NCI-H460 (cell line): ENCODE data around the gene PDE4A. TPM values are rescaled to one million over a fixed set of nuclear protein-coding genes. Genes with fewer than 3 reads are reported as not detected.
"Not testable (repeated sequence)": the region's sequence is repeated elsewhere in the genome, so short reads cannot be mapped to it uniquely, and the experiment has no call there.

Experiments used
- DNase-seq: peaks from one replicate; pipeline ENCODE4 v3.0.0-alpha.2; 2016; ENCODE audit warnings: low read depth; ENCODE audit errors: extremely low read depth
- total RNA-seq: library from RNA; depleted of rRNA; stranded (reverse); fragments of >200 nt; shearing (Covaris generic); gene quantifications from 2 replicates; pipeline ENCODE4 v1.2.3, GENCODE V29; 2014

PDE4A gene
- total RNA-seq, 1 experiment from 2014 or later, result 2.1 TPM

DNA sequence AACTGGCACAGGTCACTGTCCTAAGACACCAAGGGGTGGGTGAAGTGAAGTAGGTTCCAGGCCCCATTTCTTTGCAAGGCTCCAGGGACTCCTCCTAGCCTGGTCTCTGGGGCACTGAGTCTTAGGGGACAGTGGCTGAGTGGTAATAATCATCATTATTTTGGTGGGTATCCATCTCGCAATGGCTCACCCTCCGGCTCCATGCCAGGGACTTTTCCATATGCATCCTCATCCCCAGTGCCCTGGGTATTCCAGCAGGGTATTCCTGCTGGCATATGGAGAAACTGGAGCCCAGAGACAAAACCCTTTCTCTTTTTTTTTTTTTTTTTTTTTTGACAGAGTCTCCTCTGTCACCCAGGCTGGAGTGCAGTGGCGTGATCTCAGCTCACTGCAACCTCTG lies 2.5 kb downstream of the PDE4A start:
- no peak for DNase-seq

DNA sequence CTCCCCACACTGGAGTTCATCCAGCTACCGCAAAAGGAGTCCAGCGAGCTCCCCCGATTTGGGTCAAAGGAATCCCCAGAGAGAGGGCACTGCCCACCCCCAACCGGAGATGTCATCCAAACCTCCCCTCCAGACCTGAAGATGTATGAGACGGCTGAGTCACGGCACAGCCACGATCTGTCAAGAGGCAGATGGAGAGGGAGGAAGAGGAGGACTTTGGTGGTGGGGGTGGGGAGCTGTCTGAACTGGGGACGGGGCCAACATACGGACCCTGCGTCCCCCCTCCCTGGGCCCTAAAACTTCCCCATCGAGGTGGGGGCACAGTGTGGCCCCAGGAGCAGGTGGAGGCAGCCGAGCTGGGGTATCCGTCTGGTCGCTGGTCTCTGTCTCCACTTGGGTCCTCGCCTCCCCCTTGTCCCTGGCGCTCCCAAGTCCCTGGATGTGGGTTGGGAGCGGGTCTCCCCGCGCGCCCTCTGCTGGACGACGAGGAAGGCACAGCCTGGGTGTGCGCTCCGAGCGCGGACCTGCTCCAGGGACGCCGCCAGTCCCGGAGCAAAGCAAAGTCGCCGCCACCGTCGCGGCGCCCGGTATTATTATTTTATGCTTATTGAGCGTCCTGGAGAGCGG lies 3.8 kb downstream of the PDE4A start:
- DNase-seq, result peak; percentile 70

DNA sequence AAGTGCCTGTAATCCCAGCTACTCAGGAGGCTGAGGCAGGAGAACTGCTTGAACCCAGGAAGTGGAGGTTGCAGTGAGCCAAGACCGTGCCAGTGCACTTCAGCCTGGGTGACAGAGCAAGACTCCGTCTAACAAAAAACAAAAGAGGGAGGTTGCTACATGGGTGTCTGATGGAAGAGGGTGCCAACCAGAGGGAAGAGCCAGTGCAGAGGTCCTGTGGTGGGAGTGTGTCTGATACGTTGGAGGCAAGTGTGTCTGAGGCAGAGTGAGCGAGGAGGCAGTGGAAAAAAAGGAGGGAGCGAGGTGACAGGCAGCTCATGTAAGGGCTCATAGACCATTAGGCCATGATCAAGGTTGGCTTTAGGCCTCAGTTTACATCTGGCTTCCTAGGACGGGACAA lies 6.8 kb downstream of the PDE4A start:
- no peak for DNase-seq

DNA sequence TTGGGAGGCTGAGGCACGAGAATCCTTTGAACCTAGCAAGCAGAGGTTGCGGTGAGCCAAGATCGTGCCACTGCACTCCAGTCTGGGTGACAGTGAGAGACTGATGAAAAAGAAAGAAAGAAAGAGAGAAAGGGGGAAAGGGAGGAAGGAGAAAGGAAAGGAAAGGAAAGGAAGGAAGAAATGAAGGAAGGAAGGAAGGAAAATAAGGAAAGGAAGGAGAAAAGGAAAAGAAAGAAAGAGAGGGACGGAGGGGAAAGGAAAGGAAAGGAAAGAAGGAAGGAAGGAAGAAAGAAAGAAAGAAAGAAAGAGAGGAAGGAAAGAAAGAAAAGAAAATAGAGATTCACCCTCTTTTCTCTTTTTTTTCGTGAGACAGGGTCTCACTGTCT lies 8.7 kb downstream of the PDE4A start:
- DNase-seq, result no peak

DNA sequence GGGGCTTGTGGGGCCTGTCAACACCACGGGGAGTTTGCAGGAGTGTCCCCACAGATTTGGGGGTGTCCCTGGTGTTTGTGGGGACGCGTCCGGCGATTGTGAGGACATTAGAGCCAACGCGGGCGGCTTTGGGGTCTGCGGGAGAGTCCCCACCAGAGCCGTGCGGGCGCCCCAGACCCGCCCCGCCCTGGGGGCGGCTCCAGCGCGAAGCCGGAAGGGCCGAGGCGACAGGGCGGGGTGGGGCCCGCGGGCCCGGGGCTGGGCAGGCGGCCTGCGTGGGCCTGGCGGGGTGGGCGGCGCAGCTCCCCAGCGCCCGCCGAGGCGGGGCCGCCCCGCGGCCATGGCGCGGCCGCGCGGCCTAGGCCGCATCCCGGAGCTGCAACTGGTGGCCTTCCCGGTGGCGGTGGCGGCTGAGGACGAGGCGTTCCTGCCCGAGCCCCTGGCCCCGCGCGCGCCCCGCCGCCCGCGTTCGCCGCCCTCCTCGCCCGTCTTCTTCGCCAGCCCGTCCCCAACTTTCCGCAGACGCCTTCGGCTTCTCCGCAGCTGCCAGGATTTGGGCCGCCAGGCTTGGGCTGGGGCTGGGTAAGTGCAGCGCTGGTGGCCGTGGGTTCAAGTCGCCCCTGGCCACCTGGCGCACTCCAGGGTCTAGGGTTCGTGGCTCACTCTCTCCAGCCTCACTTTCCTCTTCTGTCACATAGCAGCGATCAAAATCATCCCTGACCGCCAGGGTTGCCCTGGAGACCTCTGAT lies 10.3 kb downstream of the PDE4A start:
- no peak for DNase-seq

DNA sequence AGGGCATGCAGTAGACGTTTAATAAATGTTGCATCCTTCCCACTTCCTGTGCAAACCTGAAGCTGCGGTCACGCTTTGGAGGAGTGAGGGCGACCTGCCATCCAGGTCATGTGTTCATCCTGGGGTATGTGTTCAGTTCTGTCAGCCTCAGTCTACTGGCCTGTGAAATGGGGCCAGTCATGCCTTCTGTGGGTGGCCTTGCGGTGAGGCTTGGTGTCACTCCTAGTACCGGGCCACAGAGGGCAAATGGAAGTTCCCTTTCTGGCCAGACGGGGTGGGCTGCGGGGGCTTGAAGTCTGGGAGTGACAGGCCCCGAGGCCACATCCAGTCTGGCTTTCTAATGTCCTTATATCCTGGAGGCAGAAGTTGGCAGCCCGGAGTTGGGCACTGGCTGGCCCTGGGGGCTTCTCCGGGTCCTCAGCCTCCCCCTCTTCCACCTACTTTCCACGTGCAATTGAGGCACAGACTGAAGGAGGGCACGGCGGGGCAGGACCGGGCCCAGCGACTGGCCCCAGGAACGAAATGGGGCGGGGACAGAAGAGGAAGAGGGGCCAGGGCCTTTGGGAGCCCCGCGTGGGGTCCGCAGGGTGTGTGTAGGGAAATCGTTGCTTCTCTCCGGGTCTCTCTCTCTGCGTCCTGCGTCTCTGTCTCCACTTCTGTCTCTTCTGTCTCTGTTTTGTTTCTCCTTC lies 11.1 kb downstream of the PDE4A start:
- no peak for DNase-seq

DNA sequence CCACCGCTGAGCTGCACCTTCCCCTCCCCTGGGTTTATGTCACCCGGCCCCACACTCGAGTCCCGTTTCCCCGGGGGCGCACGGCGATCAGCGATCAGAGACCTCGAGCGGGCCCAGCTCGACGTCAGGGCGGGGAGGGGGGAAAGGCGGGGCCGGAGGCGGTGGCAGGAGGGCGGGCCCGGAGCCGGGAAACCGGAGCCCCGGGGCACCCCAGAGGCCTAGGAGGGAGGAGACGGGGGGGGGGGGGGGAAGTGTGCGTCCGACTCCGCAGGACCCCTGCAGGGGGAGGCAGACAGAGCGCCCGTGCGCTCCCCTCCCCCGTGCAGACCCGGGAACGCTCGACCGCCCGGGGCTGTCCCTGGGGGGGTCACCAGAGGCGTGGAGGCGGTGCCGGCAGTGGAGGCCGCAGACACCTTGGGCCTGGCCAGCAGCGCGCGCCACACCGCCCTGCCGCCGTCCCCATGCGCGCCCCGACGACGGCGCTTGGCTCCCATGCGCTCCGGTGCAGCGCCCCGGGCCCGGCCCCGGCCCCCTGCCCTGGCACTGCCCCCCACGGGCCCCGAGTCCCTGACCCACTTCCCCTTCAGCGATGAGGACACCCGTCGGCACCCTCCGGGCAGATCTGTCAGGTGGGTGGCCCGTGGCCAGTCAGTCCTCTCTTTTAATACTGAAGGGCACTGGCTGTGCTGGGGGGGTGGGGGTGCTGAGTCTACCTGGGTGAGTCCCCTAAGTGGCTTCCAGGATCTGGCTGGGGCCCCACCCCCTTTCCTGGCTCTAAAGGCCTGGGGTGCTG lies 11.8 kb downstream of the PDE4A start:
- no peak for DNase-seq

DNA sequence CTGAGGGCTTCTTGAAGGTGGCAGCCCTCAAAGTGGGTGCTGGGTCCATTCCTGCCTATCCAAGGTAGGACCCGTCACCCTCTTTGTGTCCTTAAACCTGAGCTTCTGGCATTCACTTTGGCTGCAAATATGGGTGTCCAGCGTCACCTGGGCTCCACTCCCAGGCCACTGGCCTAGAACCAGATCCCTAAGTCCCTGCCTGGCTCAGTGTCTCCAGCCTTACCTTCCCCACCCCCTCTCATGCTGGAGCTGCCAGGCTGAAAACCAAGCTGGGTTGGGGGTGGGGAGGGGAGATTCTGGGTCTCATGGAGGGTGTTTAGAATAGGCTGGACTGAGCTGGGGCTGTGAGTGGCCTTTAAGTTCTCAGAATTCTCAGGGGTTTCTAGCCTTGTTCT lies 12.4 kb downstream of the PDE4A start:
- DNase-seq, result no peak

DNA sequence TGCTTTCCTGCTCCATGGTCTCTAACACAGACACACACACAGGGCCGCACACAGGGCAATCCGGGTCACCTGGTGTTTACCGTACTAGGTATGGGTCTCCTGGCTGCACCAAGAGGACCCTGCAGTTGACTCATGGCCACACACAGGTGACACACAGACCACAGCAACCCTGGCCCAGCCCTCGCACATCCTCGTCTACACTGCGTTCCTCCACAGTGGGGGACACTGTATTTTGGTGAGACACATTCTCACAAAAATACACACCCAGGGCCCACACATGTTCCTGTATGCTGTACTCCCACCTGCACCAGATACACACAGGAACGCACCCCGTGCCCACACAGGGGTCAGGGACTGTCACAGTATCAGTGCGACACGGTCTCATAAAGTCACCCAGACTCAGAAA lies 12.8 kb downstream of the PDE4A start:
- no peak for DNase-seq

DNA sequence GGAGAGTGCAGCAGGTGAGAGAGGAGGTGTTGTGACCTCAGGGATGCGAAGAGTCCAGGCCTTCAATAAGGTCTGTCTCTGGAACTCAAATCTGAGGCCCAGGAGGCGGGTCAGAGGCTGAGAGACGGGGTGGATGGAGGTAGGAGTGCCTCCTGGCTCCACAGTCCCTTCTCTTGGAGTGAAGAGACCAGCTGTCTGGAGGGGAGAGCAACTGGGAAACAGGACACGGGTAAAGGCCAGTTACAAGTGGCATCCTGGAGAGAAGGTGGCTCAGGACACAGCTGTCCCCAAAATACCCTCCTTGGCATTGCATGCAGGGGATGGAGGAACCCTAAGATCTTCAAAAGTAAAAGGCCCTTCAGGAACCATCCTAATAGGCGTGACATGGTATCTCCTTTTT lies 19.2 kb downstream of the PDE4A start:
- no peak for DNase-seq

DNA sequence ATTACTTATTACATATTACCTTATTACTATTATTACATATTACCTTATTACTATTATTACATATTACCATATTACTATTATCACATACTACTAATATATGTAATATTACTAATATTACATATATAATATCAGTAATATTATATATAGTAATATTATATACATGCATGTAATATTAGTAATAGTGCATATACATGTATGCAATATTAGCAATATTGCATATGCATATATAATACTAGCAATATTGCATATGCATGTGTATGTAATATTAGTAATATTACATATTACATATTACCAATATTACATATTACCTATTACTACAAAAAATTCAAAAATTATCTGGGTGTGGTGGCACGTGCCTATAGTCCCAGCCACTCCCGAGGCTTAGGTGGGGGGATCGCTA lies 22.4 kb downstream of the PDE4A start:
- no peak for DNase-seq

DNA sequence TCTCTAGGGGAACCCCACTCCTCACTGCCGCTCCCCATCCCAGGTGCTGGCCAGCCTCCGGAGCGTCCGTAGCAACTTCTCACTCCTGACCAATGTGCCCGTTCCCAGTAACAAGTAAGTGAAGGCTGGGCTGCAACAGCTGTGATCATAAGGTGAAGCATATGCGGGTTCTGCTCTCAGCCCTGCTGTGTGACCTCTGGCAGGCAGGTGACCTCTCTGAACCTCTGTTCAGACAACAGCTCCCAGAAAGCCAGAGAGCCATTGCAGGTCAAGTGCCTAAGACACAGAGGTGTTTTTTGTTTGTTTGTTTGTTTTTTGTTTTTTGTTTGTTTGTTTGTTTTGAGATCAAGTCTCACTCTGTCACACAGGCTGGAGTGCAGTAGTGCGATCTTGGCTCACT lies 28.7 kb downstream of the PDE4A start:
- no peak for DNase-seq

DNA sequence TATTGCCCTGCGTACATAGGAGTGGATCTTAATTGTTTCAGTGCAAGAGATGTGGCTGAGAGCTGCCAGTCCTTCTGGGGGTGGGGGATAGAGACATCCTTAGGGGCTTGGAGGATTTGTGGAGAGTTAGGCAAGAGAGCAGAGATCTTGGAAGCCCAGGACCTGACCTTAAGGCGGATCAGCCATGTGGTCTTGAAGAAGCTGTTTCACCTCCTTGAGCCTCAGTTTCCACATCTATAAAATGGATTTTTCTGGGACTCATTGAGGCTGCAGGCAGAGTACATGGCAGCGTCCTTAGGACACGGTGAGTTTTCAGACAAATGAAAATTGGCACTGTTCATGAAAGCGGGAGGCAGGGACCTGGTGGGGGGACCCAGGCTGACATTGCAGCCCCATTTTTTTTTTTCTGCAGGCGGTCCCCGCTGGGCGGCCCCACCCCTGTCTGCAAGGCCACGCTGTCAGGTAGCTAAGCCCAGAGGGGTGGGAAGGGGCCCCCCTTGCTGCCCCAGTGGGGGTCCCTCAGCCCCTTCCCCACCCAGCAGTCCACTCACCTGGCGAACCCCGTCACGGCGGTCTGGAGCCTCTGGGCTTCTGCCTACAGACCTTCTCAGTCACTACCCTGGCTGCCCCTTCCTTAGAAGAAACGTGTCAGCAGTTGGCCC lies 30.0 kb downstream of the PDE4A start:
- DNase-seq, result no peak

DNA sequence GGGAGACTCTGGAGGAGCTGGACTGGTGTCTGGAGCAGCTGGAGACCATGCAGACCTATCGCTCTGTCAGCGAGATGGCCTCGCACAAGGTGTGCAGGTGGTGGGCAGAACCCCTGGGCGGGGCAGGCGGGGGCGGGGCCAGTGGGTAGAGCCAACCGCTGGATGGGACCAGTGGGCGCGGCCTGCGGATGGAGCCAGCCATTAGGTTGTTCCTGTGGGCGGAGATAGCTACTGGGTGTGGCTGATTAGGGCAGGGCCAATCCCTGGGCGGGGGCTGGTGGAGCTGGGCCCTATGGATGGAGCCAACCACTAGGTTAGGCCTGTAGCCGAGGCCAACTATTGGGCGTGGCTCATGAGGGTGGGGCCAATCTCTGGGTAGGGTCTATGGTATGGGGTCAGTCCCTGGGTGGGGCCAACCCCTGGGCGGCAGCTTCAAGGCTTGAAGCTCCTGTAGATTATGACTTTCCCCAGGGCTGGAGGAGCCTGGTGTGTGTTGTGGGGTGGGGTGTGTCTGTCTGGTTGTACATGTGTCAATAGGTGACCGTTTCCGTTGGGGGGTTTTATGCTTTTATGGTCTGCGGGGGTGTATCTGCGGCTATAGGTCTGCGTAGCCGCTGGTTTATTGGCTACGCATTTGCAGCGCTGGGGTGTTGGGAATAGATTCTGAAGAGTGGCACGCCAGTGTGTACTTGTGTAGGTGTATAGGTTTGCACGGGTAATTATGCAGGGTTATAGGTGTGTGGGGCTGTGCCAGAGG lies 30.7 kb downstream of the PDE4A start:
- no peak for DNase-seq

DNA sequence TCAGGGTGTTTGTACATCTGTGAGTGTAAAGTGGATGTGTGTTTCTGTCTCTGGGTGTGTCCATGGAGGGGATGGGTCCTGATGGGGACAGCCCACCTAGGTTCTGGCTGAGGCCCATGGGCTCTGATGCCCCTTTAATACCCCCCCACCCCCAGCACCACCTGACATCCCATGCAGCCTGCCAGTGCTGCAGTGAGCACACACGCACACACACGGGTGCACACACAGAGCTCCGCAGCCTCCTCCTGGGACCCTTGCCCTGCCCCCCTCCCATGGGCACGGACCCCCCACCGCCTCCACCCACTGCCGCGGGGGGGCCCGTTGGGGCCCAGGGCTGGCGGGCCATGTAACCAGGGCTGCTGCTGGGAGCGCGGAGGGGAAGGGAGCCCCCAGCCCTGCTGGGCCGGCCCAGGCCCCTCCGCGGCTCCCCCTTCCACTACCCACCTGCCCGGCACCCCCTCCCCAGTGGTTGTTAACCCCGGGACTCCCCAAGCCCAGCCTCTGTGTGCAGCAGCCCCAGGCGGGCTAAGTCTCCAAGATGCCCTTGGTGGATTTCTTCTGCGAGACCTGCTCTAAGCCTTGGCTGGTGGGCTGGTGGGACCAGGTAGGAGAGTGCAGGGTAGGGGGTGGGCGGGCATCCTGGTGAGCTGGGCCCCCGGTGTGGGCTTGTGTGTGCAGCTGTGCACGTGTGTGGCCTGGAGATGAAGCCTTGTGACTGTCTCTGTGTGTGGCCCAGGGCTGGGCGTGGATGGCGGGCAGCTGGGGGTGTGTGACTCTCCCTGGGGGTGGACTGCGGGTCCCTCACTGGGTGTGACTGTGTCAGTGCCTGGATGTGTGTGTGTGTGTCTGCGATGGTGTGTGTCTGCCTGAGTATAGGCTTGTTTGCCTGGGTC lies 32.6 kb downstream of the PDE4A start:
- DNase-seq, result no peak

DNA sequence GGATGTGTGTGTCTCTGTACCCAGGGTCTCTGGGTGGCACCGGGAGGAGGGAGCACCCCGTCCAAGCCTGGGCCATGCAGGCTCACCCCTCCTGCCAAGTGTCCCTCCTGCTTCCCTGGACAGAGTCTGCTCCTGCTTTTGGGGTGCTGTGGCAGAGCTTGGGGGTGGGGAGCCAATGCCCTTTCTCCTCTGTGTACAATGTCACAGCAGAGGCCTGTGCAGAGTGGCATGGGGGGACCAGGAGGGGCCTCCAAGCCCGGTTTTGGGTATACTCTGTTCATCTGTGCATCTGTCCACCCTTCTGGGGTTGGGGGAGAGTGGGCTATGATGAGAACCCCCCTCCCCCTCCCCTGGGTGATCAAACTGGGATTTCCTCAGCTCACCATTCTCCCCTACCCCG lies 33.5 kb downstream of the PDE4A start:
- no peak for DNase-seq

DNA sequence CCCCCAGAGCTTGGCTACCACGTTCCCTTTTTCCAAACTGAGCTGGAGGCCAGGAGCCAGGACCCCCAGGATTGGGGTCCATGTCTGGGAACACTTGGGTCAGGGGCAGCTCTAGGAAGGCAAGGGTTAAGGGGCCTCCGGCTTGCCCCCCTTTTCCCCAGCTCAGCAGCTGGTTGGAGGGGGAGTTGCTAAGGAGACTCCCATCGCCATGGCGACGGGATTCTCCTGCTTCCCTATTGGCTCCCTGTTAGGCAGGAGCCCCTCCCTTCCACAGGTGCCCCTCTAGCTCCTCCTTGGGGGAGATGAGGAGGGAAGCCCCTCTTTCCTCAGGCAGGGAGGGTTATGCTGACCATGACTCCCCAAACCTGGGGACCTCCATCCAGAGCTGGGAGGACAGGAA lies 33.9 kb downstream of the PDE4A start:
- DNase-seq, result no peak

DNA sequence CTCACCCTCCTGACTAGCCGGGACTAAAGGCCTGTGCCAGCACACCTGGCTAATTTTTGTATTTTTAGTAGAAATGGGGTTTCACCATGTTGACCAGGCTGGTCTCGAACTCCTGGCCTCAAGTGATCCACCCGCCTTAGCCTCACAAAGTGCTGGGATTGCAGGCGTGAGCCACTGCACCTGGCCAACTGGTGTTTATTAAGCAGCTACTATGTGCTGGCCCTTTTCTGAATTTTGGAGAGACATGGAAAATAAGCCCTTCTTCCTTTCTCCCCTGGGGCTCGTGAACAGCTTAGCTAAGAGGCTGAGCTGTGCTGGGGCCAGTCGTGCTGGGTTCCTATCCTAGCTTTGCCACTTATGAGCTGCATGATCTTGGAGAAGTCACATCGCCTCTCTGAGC lies 38.4 kb downstream of the PDE4A start:
- DNase-seq, result not testable (repeated sequence)

DNA sequence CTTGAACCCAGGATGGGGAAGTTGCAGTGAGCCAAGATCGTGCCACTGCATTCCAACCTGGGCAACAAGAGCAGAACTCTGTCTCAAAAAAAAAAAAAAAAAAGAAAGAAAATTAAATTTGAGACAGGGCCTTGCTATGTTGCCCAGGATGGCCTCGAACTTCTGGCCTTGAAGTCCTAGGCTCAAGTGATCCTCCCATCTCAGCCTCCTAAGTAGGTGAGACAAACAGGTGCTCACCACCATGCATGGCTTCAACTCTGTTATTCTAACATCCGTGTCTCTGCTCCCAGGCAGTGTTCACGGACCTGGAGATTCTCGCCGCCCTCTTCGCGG lies 40.3 kb downstream of the PDE4A start:
- no peak for DNase-seq
